ENCODE data around the gene DDOST. TPM values are rescaled to one million over a fixed set of nuclear protein-coding genes. Genes with fewer than 3 reads are reported as not detected.

The DDOST gene
- total and polyA plus RNA-seq, 9 donors, result 95.5 to 228 (median 172) TPM

- no peaks in the 10 kb centered on the region for H3K36me3 ChIP-seq
- no peak overlapping the region for H3K4me3 ChIP-seq
- WGBS, 3 donors, result 58 to 77% (median 59%) methylated on average over 6 of the region's 6 CpGs
- DNase-seq, result no peak
- no peaks in the 10 kb centered on the region for H3K4me1 ChIP-seq (ENCODE audit: insufficient read depth)
- no peaks in the 10 kb centered on the region for H3K9me3 ChIP-seq
- intact Hi-C loops (cut with DNase I), result no loop called here
- TF ChIP-seq, protein P1, sequence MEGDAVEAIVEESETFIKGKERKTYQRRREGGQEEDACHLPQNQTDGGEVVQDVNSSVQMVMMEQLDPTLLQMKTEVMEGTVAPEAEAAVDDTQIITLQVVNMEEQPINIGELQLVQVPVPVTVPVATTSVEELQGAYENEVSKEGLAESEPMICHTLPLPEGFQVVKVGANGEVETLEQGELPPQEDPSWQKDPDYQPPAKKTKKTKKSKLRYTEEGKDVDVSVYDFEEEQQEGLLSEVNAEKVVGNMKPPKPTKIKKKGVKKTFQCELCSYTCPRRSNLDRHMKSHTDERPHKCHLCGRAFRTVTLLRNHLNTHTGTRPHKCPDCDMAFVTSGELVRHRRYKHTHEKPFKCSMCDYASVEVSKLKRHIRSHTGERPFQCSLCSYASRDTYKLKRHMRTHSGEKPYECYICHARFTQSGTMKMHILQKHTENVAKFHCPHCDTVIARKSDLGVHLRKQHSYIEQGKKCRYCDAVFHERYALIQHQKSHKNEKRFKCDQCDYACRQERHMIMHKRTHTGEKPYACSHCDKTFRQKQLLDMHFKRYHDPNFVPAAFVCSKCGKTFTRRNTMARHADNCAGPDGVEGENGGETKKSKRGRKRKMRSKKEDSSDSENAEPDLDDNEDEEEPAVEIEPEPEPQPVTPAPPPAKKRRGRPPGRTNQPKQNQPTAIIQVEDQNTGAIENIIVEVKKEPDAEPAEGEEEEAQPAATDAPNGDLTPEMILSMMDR (IDR thresholded peaks at IDR 0.05), result no peak
- TF ChIP-seq POLR2A (IDR thresholded peaks at IDR 0.05) (no peak), EP300 (IDR thresholded peaks at IDR 0.05) (no peak)
- no peak overlapping the region for H3K27ac ChIP-seq
- H3K27me3 ChIP-seq, result no peaks in the 10 kb centered on the region
Measured at GRCh38 chr1:20708057-20708456, 46.9 kb upstream of the DDOST start.

DNA sequence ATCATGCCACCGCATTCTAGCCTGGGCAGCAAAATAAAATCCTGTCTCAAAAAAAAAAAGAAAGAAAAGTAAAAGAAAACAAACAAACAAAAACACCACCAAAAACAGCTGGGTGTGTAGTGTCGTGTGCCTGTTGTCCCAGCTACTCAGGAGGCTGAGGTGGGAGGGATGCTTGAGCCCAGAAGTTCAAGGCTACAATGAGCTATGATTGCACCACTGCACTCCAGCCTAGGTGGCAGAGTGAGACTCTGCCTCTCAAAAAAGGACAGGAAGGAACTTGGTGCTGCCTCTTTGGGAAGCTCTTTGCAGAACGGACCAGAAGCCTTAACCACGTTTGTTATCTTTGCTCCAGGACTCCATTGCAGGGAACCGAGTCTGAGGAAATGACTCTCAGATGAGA is 45.7 kb upstream of the DDOST start:
- TF ChIP-seq EP300 (IDR thresholded peaks at IDR 0.05), result no peak
- no peak for TF ChIP-seq POLR2A (IDR thresholded peaks at IDR 0.05)
- TF ChIP-seq, protein P1 (IDR thresholded peaks at IDR 0.05), result no peak
- Histone ChIP-seq H3K27ac (no peak overlapping the region), H3K4me1 (ENCODE audit: insufficient read depth) (no peaks in the 10 kb centered on the region), H3K9me3 (no peaks in the 10 kb centered on the region), H3K4me3 (no peak overlapping the region), H3K36me3 (no peaks in the 10 kb centered on the region), H3K27me3 (no peaks in the 10 kb centered on the region)
- WGBS, 3 donors, result 27 to 44% (median 38%) methylated on average over 5 of the region's 5 CpGs
- intact Hi-C loops (cut with DNase I), result no loop called here
- DNase-seq, result no peak

GRCh38 chr1:20705203-20705755 is 44.1 kb upstream of the DDOST start:
- DNase-seq, result no peak
- WGBS, 3 donors, result 70 to 80% (median 72%) methylated on average over 15 of the region's 15 CpGs
- TF ChIP-seq, protein P1 (IDR thresholded peaks at IDR 0.05), result no peak
- TF ChIP-seq EP300 (IDR thresholded peaks at IDR 0.05) (no peak), POLR2A (IDR thresholded peaks at IDR 0.05) (no peak)

DNA sequence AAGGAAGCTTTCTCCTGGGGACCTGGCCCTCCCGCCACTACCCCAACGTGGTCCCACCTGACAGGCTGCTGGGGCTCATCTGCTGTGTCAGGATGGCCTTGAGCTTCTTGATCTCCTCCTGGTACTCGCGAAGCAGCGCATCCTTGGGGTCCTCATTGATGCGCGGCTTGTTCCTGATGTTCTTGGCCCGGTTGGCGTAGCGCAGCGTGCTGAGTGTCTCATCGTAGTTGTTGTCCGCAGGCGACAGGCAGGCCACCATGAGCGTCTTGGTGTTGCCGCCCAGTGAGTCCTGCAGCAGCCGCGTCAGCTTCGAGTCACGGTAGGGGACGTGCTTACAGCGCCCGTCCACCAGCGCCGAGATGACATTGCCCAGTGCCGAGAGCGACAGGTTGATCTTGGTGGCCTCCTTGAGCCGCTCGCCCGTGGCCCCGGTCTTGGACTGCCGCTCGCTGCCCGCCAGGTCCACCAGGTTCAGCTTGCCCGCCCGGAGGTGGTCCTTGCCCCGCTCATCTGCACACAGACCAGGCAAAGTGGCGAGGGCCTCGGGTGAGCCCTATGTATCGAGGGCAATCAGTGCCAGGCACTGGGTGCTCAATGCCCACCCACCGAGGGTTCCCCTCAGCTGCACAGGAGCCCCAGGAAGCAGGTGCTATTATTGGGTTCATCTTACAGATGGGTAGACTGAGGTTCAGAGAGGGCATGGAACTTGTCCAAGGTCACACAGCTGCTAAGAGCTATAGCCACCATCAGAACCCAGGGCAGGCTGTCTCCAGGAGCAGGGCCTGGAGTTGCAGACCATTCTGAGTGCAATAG is 43.4 kb upstream of the DDOST start:
- 92% methylated on average over 41 of the region's 41 CpGs for WGBS, 3 donors
- Histone ChIP-seq H3K4me1 (ENCODE audit: insufficient read depth) (no peaks in the 10 kb centered on the region), H3K9me3 (no peaks in the 10 kb centered on the region), H3K27ac (no peak overlapping the region), H3K36me3 (no peaks in the 10 kb centered on the region), H3K4me3 (no peak overlapping the region), H3K27me3 (no peaks in the 10 kb centered on the region)
- no peak for DNase-seq
- intact Hi-C loops (cut with DNase I), result no loop called here
- TF ChIP-seq POLR2A (IDR thresholded peaks at IDR 0.05) (no peak), EP300 (IDR thresholded peaks at IDR 0.05) (no peak)
- TF ChIP-seq, protein P1 (IDR thresholded peaks at IDR 0.05), result no peak

More at GRCh38 chr1:20705203-20705755, 44.1 kb upstream of the DDOST start:
- Histone ChIP-seq H3K27ac (no peak overlapping the region), H3K4me1 (ENCODE audit: insufficient read depth) (no peaks in the 10 kb centered on the region), H3K36me3 (no peaks in the 10 kb centered on the region), H3K9me3 (no peaks in the 10 kb centered on the region), H3K4me3 (no peak overlapping the region), H3K27me3 (no peaks in the 10 kb centered on the region)
- intact Hi-C loops (cut with DNase I), result no loop called here
